Keratinocyte (primary cell): Measurements from ENCODE around the gene PLCD1.

Experiments
- CTCF ChIP-seq, 3 experiments: IDR thresholded peaks in 1 of 3; conservative IDR thresholded peaks in 1 of 3; optimal IDR thresholded peaks in 1 of 3; 2 replicates in 2 of 3; 3 replicates in 1 of 3; pipeline versions ENCODE3 to v1.5.1; 2011; ENCODE audit warnings: low read length in 3 of 3, mild to moderate bottlenecking in 3 of 3, moderate library complexity in 2 of 3, control low read depth in 1 of 3, inconsistent platforms in 1 of 3; ENCODE audit not compliant: insufficient read depth in 2 of 3; ENCODE audit errors: extremely low read depth in 1 of 3
- EZH2 ChIP-seq: IDR thresholded peaks from one replicate; pipeline ENCODE4 v1.6.1; 2012; ENCODE audit warnings: inconsistent platforms, mild to moderate bottlenecking, low read length, moderate library complexity

- no peak for TF ChIP-seq CTCF (optimal IDR thresholded peaks at IDR 0.05 in 1 of 3, IDR thresholded peaks at IDR 0.05 in 1 of 3, conservative IDR thresholded peaks at IDR 0.05 in 1 of 3; ENCODE audit: extremely low read depth in 1 of 3, insufficient read depth in 2 of 3, low read length in 3 of 3)
- TF ChIP-seq EZH2 = no peak
Measured at GRCh38 chr3:38019658-38020341, 9.6 kb downstream of the PLCD1 start.
